Thymus (tissue), 11 donors: ENCODE measurements around the gene TRIM73. TPM values are rescaled to one million over a fixed set of nuclear protein-coding genes. Genes with fewer than 3 reads are reported as not detected.
"Not testable (repeated sequence)": the region's sequence is repeated elsewhere in the genome, so short reads cannot be mapped to it uniquely, and the experiment has no call there.

Experiments
- DNase-seq, 9 donors: peaks; one replicate each; pipeline ENCODE4 v3.0.0-alpha.2; 2013; ENCODE audit warnings: low spot score in 9 of 9, low read depth in 6 of 9, missing footprints in 1 of 9
- H3K27ac ChIP-seq, 2 donors: one replicate each; pipeline ENCODE4 v1.5.1; 2013; ENCODE audit warnings: control low read depth in 1 of 2, low read depth in 1 of 2, low read length in 1 of 2, mild to moderate bottlenecking in 1 of 2, moderate library complexity in 1 of 2
- H3K27me3 ChIP-seq, 2 donors: one replicate each; pipeline ENCODE4 v1.5.1; 2013; ENCODE audit warnings: low read length in 1 of 2; ENCODE audit not compliant: control insufficient read depth in 2 of 2, insufficient read depth in 1 of 2
- H3K36me3 ChIP-seq, 2 donors: one replicate each; pipeline ENCODE4 v1.5.1; 2013; ENCODE audit warnings: low read length in 1 of 2, mild to moderate bottlenecking in 1 of 2, moderate library complexity in 1 of 2; ENCODE audit not compliant: control insufficient read depth in 2 of 2, insufficient read depth in 2 of 2
- H3K4me1 ChIP-seq, 2 donors: one replicate each; pipeline ENCODE4 v1.5.1; 2013; ENCODE audit warnings: low read length in 2 of 2; ENCODE audit not compliant: control insufficient read depth in 2 of 2, insufficient read depth in 2 of 2
- H3K4me3 ChIP-seq, 2 donors: one replicate each; pipeline ENCODE4 v1.5.1; 2013; ENCODE audit warnings: low read length in 2 of 2, control low read depth in 1 of 2, mild to moderate bottlenecking in 1 of 2
- H3K9me3 ChIP-seq, 2 donors: one replicate each; pipeline ENCODE4 v1.5.1; 2013; ENCODE audit warnings: low read length in 1 of 2, mild to moderate bottlenecking in 1 of 2; ENCODE audit not compliant: control insufficient read depth in 2 of 2, insufficient read depth in 1 of 2
- WGBS: extraction: QIAGEN DNeasy Blood & Tissue Kit; methylation state at CpG from one replicate; pipeline ENCODE4 v1.1.7; 2013; 5-methylcytosine and 5-hydroxymethylcytosine counted together
- polyA plus RNA-seq: library from polyadenylated mRNA; stranded (reverse); fragments of 200-250 nt; gene quantifications from one replicate; pipeline ENCODE4 v1.2.3, GENCODE V29; 2013
- total RNA-seq: library from RNA; stranded (reverse); fragments of 120-200 nt; gene quantifications from one replicate; pipeline ENCODE4 v1.2.4, GENCODE V29; 2013
- donor health status: healthy.

The TRIM73 gene
- total and polyA plus RNA-seq, 2 donors = 1.3 to 9.9 TPM

DNA sequence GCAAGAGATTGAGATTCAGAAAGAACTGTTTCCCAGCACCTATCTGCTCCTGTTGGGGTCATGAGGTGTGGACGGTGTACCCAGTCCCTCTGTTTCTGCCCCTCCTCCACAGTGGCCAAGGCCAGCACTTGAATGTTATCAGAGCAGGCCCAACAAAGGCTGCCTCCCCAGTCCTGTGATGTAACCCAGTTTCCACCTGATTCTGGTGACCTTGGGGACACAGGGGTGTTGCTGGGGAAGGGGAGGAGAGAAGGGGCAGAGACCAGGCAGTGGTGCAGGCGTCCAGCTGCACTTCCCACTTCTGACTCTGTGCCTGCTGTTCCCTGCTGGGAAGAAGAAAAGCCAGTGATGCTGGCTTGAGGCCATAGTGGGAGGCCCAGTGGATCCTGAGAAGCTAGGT is 2.4 kb downstream of the TRIM73 start:
- not testable (repeated sequence) for H3K9me3 ChIP-seq

DNA sequence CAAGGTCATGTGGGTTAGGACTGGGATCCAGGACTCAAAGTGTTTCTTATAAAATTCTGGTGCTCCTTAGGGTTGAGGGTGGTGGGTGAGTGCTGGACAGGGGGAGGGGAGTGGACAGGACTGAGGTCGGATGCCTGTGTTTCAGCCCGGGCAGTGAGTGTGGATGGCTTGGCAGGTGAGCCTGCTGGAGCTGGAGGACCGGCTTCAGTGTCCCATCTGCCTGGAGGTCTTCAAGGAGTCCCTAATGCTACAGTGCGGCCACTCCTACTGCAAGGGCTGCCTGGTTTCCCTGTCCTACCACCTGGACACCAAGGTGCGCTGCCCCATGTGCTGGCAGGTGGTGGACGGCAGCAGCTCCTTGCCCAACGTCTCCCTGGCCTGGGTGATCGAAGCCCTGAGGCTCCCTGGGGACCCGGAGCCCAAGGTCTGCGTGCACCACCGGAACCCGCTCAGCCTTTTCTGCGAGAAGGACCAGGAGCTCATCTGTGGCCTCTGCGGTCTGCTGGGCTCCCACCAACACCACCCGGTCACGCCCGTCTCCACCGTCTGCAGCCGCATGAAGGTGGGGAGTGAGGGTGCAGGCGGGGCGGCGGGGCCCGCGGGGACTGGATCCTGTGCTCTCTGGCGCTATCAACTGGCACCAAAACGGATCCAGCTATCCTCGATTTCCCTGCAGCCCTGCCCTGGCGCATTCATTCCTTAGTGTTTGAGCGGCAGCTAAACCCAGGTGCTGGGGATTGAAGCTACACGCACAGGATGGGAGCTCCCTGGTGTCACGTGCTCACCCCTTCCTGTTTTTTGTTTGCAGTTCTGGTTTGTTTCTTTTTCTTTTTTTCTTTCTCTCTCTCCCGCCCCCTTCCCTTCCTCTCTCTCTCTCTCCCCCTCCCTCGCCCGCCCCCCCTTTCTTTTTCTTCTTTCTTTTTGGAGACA is 3.6 kb downstream of the TRIM73 start:
- 88% methylated on average over 4 of the region's 34 CpGs for WGBS
- not testable (repeated sequence) for H3K27ac ChIP-seq, H3K27me3 ChIP-seq, H3K36me3 ChIP-seq, H3K9me3 ChIP-seq, H3K4me1 ChIP-seq, H3K4me3 ChIP-seq, DNase-seq

More for the DNA sequence above, 2.4 kb downstream of the TRIM73 start:
- DNase-seq, H3K27ac ChIP-seq, H3K27me3 ChIP-seq, H3K4me1 ChIP-seq, H3K36me3 ChIP-seq, H3K4me3 ChIP-seq: not testable (repeated sequence)
- no CpG with 5 or more reads among the region's 2 CpGs for WGBS

DNA sequence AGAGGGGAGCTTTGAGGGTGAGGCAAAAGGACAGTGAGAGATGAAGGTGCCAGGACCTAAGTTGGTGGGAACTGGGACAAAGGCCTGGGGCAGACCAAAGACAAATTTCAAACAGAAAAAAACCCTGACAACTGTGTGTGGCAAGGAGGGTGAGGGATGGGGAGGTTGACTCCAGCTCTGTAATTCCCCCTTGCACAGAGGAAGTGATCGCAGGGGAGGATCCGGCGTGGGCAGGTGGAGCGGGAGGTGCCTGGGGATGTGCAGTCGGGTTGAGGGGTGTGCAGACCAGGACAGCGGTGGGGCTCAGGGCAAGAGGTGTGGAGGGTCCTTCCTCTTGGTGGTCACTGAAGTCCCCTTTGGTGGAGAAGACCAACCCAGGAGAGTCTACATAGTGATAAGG is 5.1 kb downstream of the TRIM73 start:
- DNase-seq, H3K36me3 ChIP-seq, H3K4me1 ChIP-seq, H3K4me3 ChIP-seq, H3K27ac ChIP-seq, H3K27me3 ChIP-seq, H3K9me3 ChIP-seq: not testable (repeated sequence)
- WGBS = no CpG with 5 or more reads among the region's 6 CpGs

DNA sequence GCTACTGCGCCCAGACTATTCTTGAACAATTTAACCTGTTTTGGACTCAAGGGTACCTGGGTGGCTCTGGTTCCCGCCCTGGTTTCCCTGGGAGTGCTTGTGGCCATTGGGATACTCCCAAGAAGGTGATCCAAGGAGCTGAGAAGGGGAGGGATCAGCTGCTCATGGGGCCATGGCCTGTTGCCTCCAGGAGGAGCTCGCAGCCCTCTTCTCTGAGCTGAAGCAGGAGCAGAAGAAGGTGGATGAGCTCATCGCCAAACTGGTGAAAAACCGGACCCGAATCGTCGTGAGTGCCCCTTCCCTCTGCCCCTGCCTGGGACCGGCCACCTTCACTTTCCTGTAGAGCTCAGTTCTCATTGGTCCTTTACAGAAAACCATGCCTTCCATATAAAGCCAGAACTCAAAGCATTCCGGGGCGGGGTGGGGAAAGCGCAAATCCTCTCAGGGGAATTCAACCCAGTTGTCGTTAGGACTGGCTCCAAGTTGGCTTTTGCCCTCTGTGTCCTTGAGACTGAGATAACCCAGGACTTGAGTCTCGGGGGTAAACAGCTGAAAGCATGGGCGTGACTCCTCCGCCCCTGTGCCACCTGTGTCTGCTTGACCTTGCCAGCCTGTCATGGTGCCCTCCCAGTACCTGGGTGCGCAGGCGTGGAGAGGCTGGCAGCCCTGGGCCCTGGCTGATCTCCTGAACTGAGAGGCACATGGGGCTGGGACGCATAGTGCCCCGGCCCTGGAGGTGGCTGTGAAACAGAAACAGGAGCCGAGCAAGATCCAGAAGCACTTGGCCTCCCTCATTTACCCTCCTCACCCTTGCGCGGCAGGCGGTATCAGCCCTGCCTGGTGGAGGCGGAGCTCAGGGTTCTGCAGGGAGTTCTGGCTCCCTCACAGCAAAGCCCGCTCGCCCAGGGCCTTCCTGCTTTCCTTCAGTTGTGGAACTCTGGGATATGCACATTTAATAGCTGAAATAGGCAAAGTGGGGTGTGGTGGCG is 8.3 kb downstream of the TRIM73 start:
- H3K4me1 ChIP-seq, H3K27me3 ChIP-seq, H3K36me3 ChIP-seq, DNase-seq, H3K9me3 ChIP-seq, H3K27ac ChIP-seq, H3K4me3 ChIP-seq: not testable (repeated sequence)
- WGBS = no CpG with 5 or more reads among the region's 28 CpGs

DNA sequence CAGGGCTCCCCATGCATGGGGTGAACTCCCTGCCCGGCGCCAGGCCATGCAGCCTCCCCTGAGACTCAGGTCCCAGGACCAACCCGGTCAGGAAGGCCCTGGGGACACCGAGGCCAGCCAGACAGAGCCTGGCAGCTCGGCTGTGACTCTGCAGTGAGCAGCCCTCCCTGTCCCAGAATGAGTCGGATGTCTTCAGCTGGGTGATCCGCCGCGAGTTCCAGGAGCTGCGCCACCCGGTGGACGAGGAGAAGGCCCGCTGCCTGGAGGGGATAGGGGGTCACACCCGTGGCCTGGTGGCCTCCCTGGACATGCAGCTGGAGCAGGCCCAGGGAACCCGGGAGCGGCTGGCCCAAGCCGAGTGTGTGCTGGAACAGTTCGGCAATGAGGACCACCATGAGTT is 9.2 kb downstream of the TRIM73 start:
- not testable (repeated sequence) for H3K4me1 ChIP-seq, H3K27me3 ChIP-seq, H3K4me3 ChIP-seq, H3K9me3 ChIP-seq, H3K27ac ChIP-seq, H3K36me3 ChIP-seq, DNase-seq
- 90% methylated on average over 4 of the region's 18 CpGs for WGBS

DNA sequence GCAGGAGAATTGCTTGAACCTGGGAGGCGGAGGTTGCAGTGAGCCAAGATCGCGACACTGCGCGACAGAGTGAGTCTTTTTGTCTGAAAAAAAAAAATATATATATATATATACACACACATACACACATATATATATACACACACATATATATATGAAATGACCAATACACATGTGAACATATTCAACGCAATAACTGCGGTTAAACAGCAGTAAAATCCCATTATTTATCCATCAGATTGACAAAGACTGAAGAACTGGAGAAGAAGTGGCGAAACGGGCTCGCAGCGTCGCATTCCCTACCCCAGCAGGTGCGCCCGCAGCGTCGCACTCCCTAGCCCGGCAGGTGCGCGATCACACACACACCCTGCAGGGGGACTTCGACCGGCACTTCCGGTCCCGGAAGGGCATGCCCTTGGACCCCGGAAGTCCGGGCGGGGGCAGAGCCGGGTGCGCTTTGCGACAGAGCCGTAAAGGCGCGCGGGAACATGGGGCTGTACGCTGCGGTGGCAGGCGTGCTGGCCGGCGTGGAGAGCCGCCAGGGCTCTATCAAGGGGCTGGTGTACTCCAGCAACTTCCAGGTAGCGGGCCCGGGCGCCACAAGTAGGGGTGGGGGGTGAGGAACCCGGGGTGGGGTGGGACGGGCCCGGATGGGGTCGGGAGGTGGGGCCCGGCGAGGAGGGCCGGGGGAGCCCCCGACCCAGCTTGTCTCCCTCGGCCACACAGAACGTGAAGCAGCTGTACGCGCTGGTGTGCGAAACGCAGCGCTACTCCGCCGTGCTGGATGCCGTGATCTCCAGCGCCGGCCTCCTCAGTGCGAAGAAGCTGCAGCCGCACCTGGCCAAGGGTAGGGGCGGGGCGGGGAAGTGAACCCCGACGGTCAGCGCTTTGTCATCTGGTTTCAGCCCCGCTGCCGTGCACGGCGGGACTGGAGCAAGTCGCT is 14.7 kb downstream of the TRIM73 start:
- DNase-seq, H3K9me3 ChIP-seq, H3K4me3 ChIP-seq, H3K27me3 ChIP-seq, H3K4me1 ChIP-seq, H3K36me3 ChIP-seq, H3K27ac ChIP-seq: not testable (repeated sequence)
- 42% methylated on average over 11 of the region's 74 CpGs for WGBS

DNA sequence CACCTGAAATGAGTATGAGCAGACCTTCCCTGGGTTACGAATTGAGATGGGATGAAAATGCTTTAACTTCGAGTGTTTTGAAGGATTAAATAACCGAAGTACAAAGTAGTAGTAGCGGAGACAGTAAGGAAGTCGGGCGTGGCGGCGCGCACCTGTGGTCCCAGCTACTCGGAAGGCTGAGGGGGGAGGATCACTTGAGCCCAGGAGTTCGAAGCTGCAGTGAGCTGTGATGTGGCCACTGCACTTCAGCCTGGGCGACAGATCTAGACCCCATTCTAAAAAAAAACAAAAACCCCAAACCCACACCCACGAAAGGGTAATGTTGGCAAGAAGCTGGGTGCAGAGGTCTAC is 15.4 kb downstream of the TRIM73 start:
- H3K27me3 ChIP-seq, H3K9me3 ChIP-seq, H3K27ac ChIP-seq, H3K4me1 ChIP-seq, H3K4me3 ChIP-seq, DNase-seq: not testable (repeated sequence)
- peaks cover 3 to 11% of the 10 kb centered on the region in 2 donors for H3K36me3 ChIP-seq
- no CpG with 5 or more reads among the region's 13 CpGs for WGBS

DNA sequence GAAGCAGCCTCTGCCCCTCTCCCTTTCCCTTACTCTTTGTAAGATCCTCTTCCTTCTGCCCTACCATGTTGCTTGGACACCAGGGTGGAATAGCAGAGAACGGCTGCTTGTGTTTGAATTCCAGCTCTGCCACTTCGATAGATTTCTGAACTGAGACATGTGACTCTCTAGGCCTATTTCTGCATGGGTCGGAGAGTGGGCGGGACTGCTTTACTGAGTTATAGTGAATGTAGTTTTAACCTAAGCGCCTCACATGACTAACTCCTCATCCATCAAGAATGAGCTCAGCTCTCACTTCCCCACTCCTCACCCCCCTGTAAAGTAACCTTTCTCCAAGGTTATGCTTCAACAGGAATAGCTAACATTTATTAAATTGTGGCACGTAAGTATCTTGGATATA is 18.8 kb downstream of the TRIM73 start:
- not testable (repeated sequence) for DNase-seq, H3K27me3 ChIP-seq, H3K4me3 ChIP-seq, H3K4me1 ChIP-seq, H3K9me3 ChIP-seq, H3K27ac ChIP-seq
- 97% methylated on average over 5 of the region's 6 CpGs for WGBS
- peaks cover 4 to 16% of the 10 kb centered on the region in 2 donors for H3K36me3 ChIP-seq
